OCI-LY7 (cell line): ENCODE results near the gene FAM3C.

Source experiments
- CTCF ChIP-seq: fragments of 200-600 bp; sonication (generic); conservative IDR thresholded peaks from 2 replicates; pipeline ENCODE4 v1.5.1; 2014; ENCODE audit warnings: mild to moderate bottlenecking, antibody characterized with exemption, low read length, moderate library complexity, mixed read lengths
- EZH2phosphoT487 ChIP-seq: fragments of 200-600 bp; sonication (generic); IDR thresholded peaks from 2 replicates; pipeline ENCODE4 v1.6.1; 2018; ENCODE audit warnings: low read depth, borderline replicate concordance, mild to moderate bottlenecking, mixed run types, antibody characterized with exemption, low read length, moderate library complexity, mixed read lengths

GRCh38 chr7:121344093-121344492, 52.0 kb downstream of the FAM3C start:
- no peak for TF ChIP-seq CTCF
- no peak for TF ChIP-seq EZH2phosphoT487
